ENCODE data around the gene EIF5AL1.
"Not testable (repeated sequence)": the region's sequence is repeated elsewhere in the genome, so short reads cannot be mapped to it uniquely, and the experiment has no call there.

GRCh38 chr10:79505328-79505727 is 7.0 kb upstream of the EIF5AL1 start:
- not testable (repeated sequence) for TF ChIP-seq CTCF (IDR thresholded peaks at IDR 0.05; ENCODE audit: low read length); EZH2 (IDR thresholded peaks at IDR 0.05; ENCODE audit: borderline replicate concordance, low read length)

Measured in OCI-LY1 (cell line).